ENCODE results near the gene DPP7. TPM values are rescaled to one million over a fixed set of nuclear protein-coding genes. Genes with fewer than 3 reads are reported as not detected.

DPP7 gene
- total and polyA plus RNA-seq, 2 experiments from 2014 or later: 206 to 544 TPM

- no peaks in the 10 kb centered on the region for H4K20me1 ChIP-seq (ENCODE audit: insufficient read depth, poor library complexity, severe bottlenecking)
- H3K4me2 ChIP-seq: no peak overlapping the region
- H3K27ac ChIP-seq: no peak overlapping the region
- no peak for TF ChIP-seq CTCF (IDR thresholded peaks at IDR 0.05; ENCODE audit: poor library complexity)
- no peak for TF ChIP-seq EZH2phosphoT487 (IDR thresholded peaks at IDR 0.05; ENCODE audit: low read depth, severe bottlenecking, unreplicated experiment)
- no peak for TF ChIP-seq EZH2 (IDR thresholded peaks at IDR 0.05; ENCODE audit: borderline replicate concordance)
- H2AFZ ChIP-seq: no peak overlapping the region
- H3K4me1 ChIP-seq (ENCODE audit: insufficient read depth): peaks cover 35% of the 10 kb centered on the region
- H3K4me3 ChIP-seq: no peak overlapping the region
- H3K36me3 ChIP-seq (replicated peaks; ENCODE audit: insufficient read depth, low read depth): no peaks in the 10 kb centered on the region
- no peak for DNase-seq (ENCODE audit: low spot score)
- no peaks in the 10 kb centered on the region for H3K27me3 ChIP-seq
- no peaks in the 10 kb centered on the region for H3K9me3 ChIP-seq (ENCODE audit: low read depth)
- H3K79me2 ChIP-seq: peaks cover 3% of the 10 kb centered on the region
- no peaks in the 10 kb centered on the region for H3K9me2 ChIP-seq (replicated peaks; ENCODE audit: insufficient read depth)
- WGBS (ENCODE audit: low lambda C conversion rate, missing lambda C conversion rate): 96% methylated on average over 40 of the region's 42 CpGs
Measured at GRCh38 chr9:137112564-137113384, 1.8 kb downstream of the DPP7 start.

GRCh38 chr9:137111788-137112563, 2.6 kb downstream of the DPP7 start:
- H3K79me2 ChIP-seq: peaks cover 3% of the 10 kb centered on the region
- H3K4me3 ChIP-seq: no peak overlapping the region
- H3K4me2 ChIP-seq: no peak overlapping the region
- no peaks in the 10 kb centered on the region for H3K27me3 ChIP-seq
- H3K27ac ChIP-seq: no peak overlapping the region
- WGBS (ENCODE audit: low lambda C conversion rate, missing lambda C conversion rate): 93% methylated on average over 27 of the region's 35 CpGs
- no peaks in the 10 kb centered on the region for H3K9me2 ChIP-seq (replicated peaks; ENCODE audit: insufficient read depth)
- H2AFZ ChIP-seq: no peak overlapping the region
- no peaks in the 10 kb centered on the region for H3K36me3 ChIP-seq (replicated peaks; ENCODE audit: insufficient read depth, low read depth)
- peaks cover 27% of the 10 kb centered on the region for H3K4me1 ChIP-seq (ENCODE audit: insufficient read depth)
- H4K20me1 ChIP-seq (ENCODE audit: insufficient read depth, poor library complexity, severe bottlenecking): no peaks in the 10 kb centered on the region
- DNase-seq (ENCODE audit: low spot score): no peak
- TF ChIP-seq EZH2phosphoT487 (IDR thresholded peaks at IDR 0.05; ENCODE audit: low read depth, severe bottlenecking, unreplicated experiment) (no peak), EZH2 (IDR thresholded peaks at IDR 0.05; ENCODE audit: borderline replicate concordance) (no peak), CTCF (IDR thresholded peaks at IDR 0.05; ENCODE audit: poor library complexity) (no peak)
- H3K9me3 ChIP-seq (ENCODE audit: low read depth): no peaks in the 10 kb centered on the region

- Histone ChIP-seq H2AFZ (no peak overlapping the region), H3K4me3 (no peak overlapping the region), H3K27me3 (no peaks in the 10 kb centered on the region), H3K4me2 (no peak overlapping the region), H4K20me1 (ENCODE audit: insufficient read depth, poor library complexity, severe bottlenecking) (no peaks in the 10 kb centered on the region), H3K9me2 (replicated peaks; ENCODE audit: insufficient read depth) (no peaks in the 10 kb centered on the region), H3K4me1 (ENCODE audit: insufficient read depth) (peaks cover 19% of the 10 kb centered on the region), H3K79me2 (peaks cover 3% of the 10 kb centered on the region), H3K9me3 (ENCODE audit: low read depth) (no peaks in the 10 kb centered on the region), H3K27ac (no peak overlapping the region), H3K36me3 (replicated peaks; ENCODE audit: insufficient read depth, low read depth) (no peaks in the 10 kb centered on the region)
- DNase-seq (ENCODE audit: low spot score): no peak
- TF ChIP-seq CTCF (IDR thresholded peaks at IDR 0.05; ENCODE audit: poor library complexity): no peak
- TF ChIP-seq EZH2phosphoT487 (IDR thresholded peaks at IDR 0.05; ENCODE audit: low read depth, severe bottlenecking, unreplicated experiment): no peak
- TF ChIP-seq EZH2 (IDR thresholded peaks at IDR 0.05; ENCODE audit: borderline replicate concordance): no peak
- 88% methylated on average over 24 of the region's 28 CpGs for WGBS (ENCODE audit: low lambda C conversion rate, missing lambda C conversion rate)
Measured at GRCh38 chr9:137110911-137111787, 3.4 kb downstream of the DPP7 start.

Data from hepatocyte (in vitro differentiated cells).